Endothelial cell of umbilical vein (primary cell): ENCODE results near the gene KCNH1.

ENCODE experiments used
- EZH2 ChIP-seq: IDR thresholded peaks from 2 replicates; pipeline ENCODE4 v1.6.1; 2012; ENCODE audit warnings: borderline replicate concordance, low read depth, mild to moderate bottlenecking, moderate library complexity, low read length, inconsistent platforms; ENCODE audit not compliant: severe bottlenecking
- POLR2A ChIP-seq: IDR thresholded peaks from 2 replicates; pipeline ENCODE4 v1.6.1; 2012; ENCODE audit warnings: low read depth, mild to moderate bottlenecking, control low read depth, low read length
- POLR2AphosphoS5 ChIP-seq: IDR thresholded peaks from 2 replicates; pipeline ENCODE4 v1.6.1; 2012; ENCODE audit warnings: low read depth, mild to moderate bottlenecking, control low read depth, low read length, moderate library complexity; ENCODE audit not compliant: insufficient read depth
- TF ChIP-seq, protein P1 (sequence below), 2 donors: IDR thresholded peaks; 1 replicate in 1 of 2; 2 replicates in 1 of 2; pipeline ENCODE4 v1.5.1; 2011; ENCODE audit warnings: low read length in 2 of 2, mild to moderate bottlenecking in 2 of 2, moderate library complexity in 2 of 2, control low read depth in 1 of 2, inconsistent platforms in 1 of 2, low read depth in 1 of 2; ENCODE audit not compliant: insufficient read depth in 1 of 2; ENCODE audit errors: extremely low read depth in 1 of 2

GRCh38 chr1:210775289-210775688 lies 358.7 kb downstream of the KCNH1 start:
- TF ChIP-seq POLR2AphosphoS5 (no peak), EZH2 (no peak), POLR2A (no peak)
- TF ChIP-seq, protein P1, sequence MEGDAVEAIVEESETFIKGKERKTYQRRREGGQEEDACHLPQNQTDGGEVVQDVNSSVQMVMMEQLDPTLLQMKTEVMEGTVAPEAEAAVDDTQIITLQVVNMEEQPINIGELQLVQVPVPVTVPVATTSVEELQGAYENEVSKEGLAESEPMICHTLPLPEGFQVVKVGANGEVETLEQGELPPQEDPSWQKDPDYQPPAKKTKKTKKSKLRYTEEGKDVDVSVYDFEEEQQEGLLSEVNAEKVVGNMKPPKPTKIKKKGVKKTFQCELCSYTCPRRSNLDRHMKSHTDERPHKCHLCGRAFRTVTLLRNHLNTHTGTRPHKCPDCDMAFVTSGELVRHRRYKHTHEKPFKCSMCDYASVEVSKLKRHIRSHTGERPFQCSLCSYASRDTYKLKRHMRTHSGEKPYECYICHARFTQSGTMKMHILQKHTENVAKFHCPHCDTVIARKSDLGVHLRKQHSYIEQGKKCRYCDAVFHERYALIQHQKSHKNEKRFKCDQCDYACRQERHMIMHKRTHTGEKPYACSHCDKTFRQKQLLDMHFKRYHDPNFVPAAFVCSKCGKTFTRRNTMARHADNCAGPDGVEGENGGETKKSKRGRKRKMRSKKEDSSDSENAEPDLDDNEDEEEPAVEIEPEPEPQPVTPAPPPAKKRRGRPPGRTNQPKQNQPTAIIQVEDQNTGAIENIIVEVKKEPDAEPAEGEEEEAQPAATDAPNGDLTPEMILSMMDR (IDR thresholded peaks at IDR 0.05; ENCODE audit: extremely low read depth in 1 of 2, insufficient read depth in 1 of 2, low read depth in 1 of 2, low read length in 2 of 2) = no peak
